Right lobe of liver (tissue), 4 donors: ENCODE results near the gene PTPRN2.

Experiments
- CTCF ChIP-seq, 4 donors: fragments of 200-600 bp in 3 of 4; fragments of 450-650 bp in 1 of 4; IDR thresholded peaks; one replicate each; pipeline versions ENCODE4 v1.5.1 to v1.8.0; 2016 to 2022; ENCODE audit warnings: antibody characterized with exemption in 4 of 4, mild to moderate bottlenecking in 2 of 4
- POLR2A ChIP-seq: fragments of 450-650 bp; IDR thresholded peaks from one replicate; pipeline ENCODE4 v1.6.1; 2017; ENCODE audit warnings: antibody characterized with exemption, mild to moderate bottlenecking
- donor health status: DM: no; HTN: no; CAD: no.
- donor health status: DM: no; HTN: no; CAD: no.
- donor health status: DM: no; HTN: yes; CAD: no.

GRCh38 chr7:157552295-157552993, 1035.2 kb downstream of the PTPRN2 start:
- TF ChIP-seq CTCF (IDR thresholded peaks at IDR 0.05) (no peak), POLR2A (no peak)
